HL-60 (cell line): ENCODE measurements around the gene MAGOH.

Experiments used
- DNase-seq, 2 experiments: peaks; one replicate each; pipeline ENCODE4 v3.0.0-alpha.2; 2010 to 2020; ENCODE audit warnings: low read depth in 1 of 2, low spot score in 1 of 2
- H3K27ac ChIP-seq: fragments of 250-450 bp; sonication (Bioruptor Pico); replicated peaks from 2 replicates; pipeline ENCODE4 v1.5.1; 2020; ENCODE audit warnings: mild to moderate bottlenecking, moderate library complexity
- H3K27me3 ChIP-seq: fragments of 250-450 bp; sonication (Bioruptor Pico); 2 replicates; pipeline ENCODE4 v1.5.1; 2021; ENCODE audit warnings: mild to moderate bottlenecking, moderate library complexity; ENCODE audit not compliant: insufficient read depth, poor library complexity, severe bottlenecking
- H3K4me3 ChIP-seq: replicated peaks from 2 replicates; pipeline ENCODE4 v1.5.1; 2011; ENCODE audit warnings: mild to moderate bottlenecking, control low read depth, low read length; ENCODE audit not compliant: insufficient read depth
- CTCF ChIP-seq: IDR thresholded peaks from one replicate; pipeline ENCODE4 v1.5.1; 2011; ENCODE audit warnings: low read length, control low read depth, inconsistent platforms; ENCODE audit not compliant: insufficient read depth
- GABPA ChIP-seq: IDR thresholded peaks from 2 replicates; pipeline ENCODE4 v1.6.1; 2012; ENCODE audit warnings: low read depth
- POLR2AphosphoS5 ChIP-seq: IDR thresholded peaks from 2 replicates; pipeline ENCODE4 v1.6.1; 2012; ENCODE audit warnings: low read depth
- REST ChIP-seq: IDR thresholded peaks from 2 replicates; pipeline ENCODE4 v1.6.1; 2012; ENCODE audit warnings: low read depth; ENCODE audit not compliant: insufficient replicate concordance
- SPI1 ChIP-seq: IDR thresholded peaks from 2 replicates; pipeline ENCODE4 v1.6.1; 2012; ENCODE audit warnings: low read depth, mild to moderate bottlenecking, borderline replicate concordance

The MAGOH gene

GRCh38 chr1:53280496-53280895 is 42.2 kb upstream of the MAGOH start:
- Histone ChIP-seq H3K27me3 (no peaks in the 10 kb centered on the region), H3K4me3 (no peak overlapping the region), H3K27ac (no peak overlapping the region)
- DNase-seq, result no peak
- no peak for TF ChIP-seq POLR2AphosphoS5
- TF ChIP-seq CTCF, result no peak
- no peak for TF ChIP-seq GABPA
- no peak for TF ChIP-seq REST
- TF ChIP-seq SPI1, result no peak

GRCh38 chr1:53279296-53280200 is 41.2 kb upstream of the MAGOH start:
- H3K27ac ChIP-seq, result no peak overlapping the region
- no peak for DNase-seq
- H3K27me3 ChIP-seq, result no peaks in the 10 kb centered on the region
- H3K4me3 ChIP-seq, result no peak overlapping the region
- TF ChIP-seq REST (no peak), GABPA (no peak), CTCF (no peak), POLR2AphosphoS5 (no peak)

- Histone ChIP-seq H3K4me3 (no peak overlapping the region), H3K27ac (no peak overlapping the region), H3K27me3 (no peaks in the 10 kb centered on the region)
- no peak for TF ChIP-seq POLR2AphosphoS5
- no peak for TF ChIP-seq GABPA
- TF ChIP-seq CTCF, result peak; percentile 73
- DNase-seq, result peak in 1 of 2 experiments; percentile 48
Observed at GRCh38 chr1:53278298-53278725, 40.0 kb upstream of the MAGOH start.

GRCh38 chr1:53277326-53277725 is 39.0 kb upstream of the MAGOH start:
- H3K4me3 ChIP-seq, result no peak overlapping the region
- H3K27ac ChIP-seq, result no peak overlapping the region
- no peaks in the 10 kb centered on the region for H3K27me3 ChIP-seq
- TF ChIP-seq REST (no peak), CTCF (no peak), SPI1 (no peak), POLR2AphosphoS5 (no peak), GABPA (no peak)
- DNase-seq, result no peak
